AG04449 (cell line): Measurements from ENCODE around the gene RIOK3.
"Not testable (repeated sequence)": the region's sequence is repeated elsewhere in the genome, so short reads cannot be mapped to it uniquely, and the experiment has no call there.

Experiments
- CTCF ChIA-PET: fragments of 350-600 bp; formaldehyde crosslinking; extraction: SDS; loops from one replicate; lab custom pipeline; 2021; ENCODE audit warnings: antibody characterized with exemption; lab: Yijun Ruan, JAX
- POLR2A ChIA-PET: fragments of 400-600, 350-600 bp; formaldehyde crosslinking; extraction: SDS; loops from one replicate; lab custom pipeline; 2020; ENCODE audit warnings: antibody characterized with exemption, inconsistent platforms; lab: Yijun Ruan, JAX
- DNase-seq: peaks from one replicate; pipeline ENCODE4 v3.0.0-alpha.2; 2010; ENCODE audit warnings: low read depth, low spot score
- H3K4me3 ChIP-seq: 2 replicates; pipeline ENCODE4 v1.5.1; 2011; ENCODE audit warnings: low read depth, mild to moderate bottlenecking, control low read depth, low read length
- CTCF ChIP-seq: IDR thresholded peaks from one replicate; pipeline ENCODE4 v1.5.1; 2011; ENCODE audit warnings: mild to moderate bottlenecking, moderate library complexity, low read length, control low read depth, inconsistent platforms; ENCODE audit not compliant: insufficient read depth; ENCODE audit errors: missing control alignments

Gene RIOK3

GRCh38 chr18:23485386-23485785 is 32.3 kb downstream of the RIOK3 start:
- TF ChIP-seq CTCF, result no peak
- CTCF ChIA-PET, result interaction anchor here (6.3 kb wide), 1 partner anchor 12 kb away, joined by 53 read pairs; no protein-coding TSS in a partner anchor
- POLR2A ChIA-PET, result no interaction called here
- no peak overlapping the region for H3K4me3 ChIP-seq
- no peak for DNase-seq

GRCh38 chr18:23487738-23488570 is 34.9 kb downstream of the RIOK3 start:
- DNase-seq, result no peak
- TF ChIP-seq CTCF, result no peak
- ChIA-PET CTCF (interaction anchor here (1.0 to 6.3 kb wide), 5 partner anchors 10 to 91 kb away, joined by 3 to 53 read pairs (median 6); no protein-coding TSS in a partner anchor), POLR2A (no interaction called here)
- H3K4me3 ChIP-seq, result no peak overlapping the region

GRCh38 chr18:23489586-23489985 is 36.5 kb downstream of the RIOK3 start:
- POLR2A ChIA-PET, DNase-seq, H3K4me3 ChIP-seq: not testable (repeated sequence)
- CTCF ChIA-PET, result interaction anchor here (0.7 to 6.3 kb wide), 2 partner anchors 8 to 9 kb away, joined by 3 to 53 read pairs; no protein-coding TSS in a partner anchor

- ChIA-PET CTCF (interaction anchor here (1.2 kb wide), 1 partner anchor 11 kb away, joined by 3 read pairs; no protein-coding TSS in a partner anchor), POLR2A (no interaction called here)
- no peak for TF ChIP-seq CTCF
- no peak for DNase-seq
- H3K4me3 ChIP-seq, result no peak overlapping the region
These were observed 40.6 kb downstream of the RIOK3 start for GRCh38 chr18:23493654-23494053.

GRCh38 chr18:23494992-23495391 is 41.9 kb downstream of the RIOK3 start:
- CTCF ChIA-PET, result interaction anchor here (1.2 kb wide), 1 partner anchor 10 kb away, joined by 3 read pairs; no protein-coding TSS in a partner anchor
- no peak for DNase-seq
- no peak overlapping the region for H3K4me3 ChIP-seq
- TF ChIP-seq CTCF, result no peak
- POLR2A ChIA-PET, result no interaction called here

- no peak overlapping the region for H3K4me3 ChIP-seq
- POLR2A ChIA-PET, result no interaction called here
- no peak for DNase-seq
- TF ChIP-seq CTCF, result no peak
- CTCF ChIA-PET, result interaction anchor here (1.4 to 4.2 kb wide), 3 partner anchors 10 to 208 kb away, joined by 4 to 53 read pairs (median 26); no protein-coding TSS in a partner anchor
These were observed 42.8 kb downstream of the RIOK3 start for GRCh38 chr18:23495723-23496440.
